Activated T-helper 17 cell treated with anti-CD3 and anti-CD28 coated beads, Interleukin-2, amount 50 U/mL, for 72 hours (primary cell): ENCODE measurements around the gene MRPL32. TPM values are rescaled to one million over a fixed set of nuclear protein-coding genes. Genes with fewer than 3 reads are reported as not detected.

Source experiments
- ATAC-seq: fragments of 150-1000 bp; cut with Tn5 transposase; replicated peaks from 2 replicates; pipeline ENCODE4 v1.10.0; 2021; ENCODE audit warnings: mild to moderate bottlenecking, moderate library complexity
- H3K27ac Mint-ChIP-seq: one replicate; pipeline ENCODE4 v1.8.0; 2022; ENCODE audit warnings: mixed read lengths
- H3K27me3 Mint-ChIP-seq: one replicate; pipeline ENCODE4 v1.8.0; 2022; ENCODE audit warnings: mixed read lengths
- H3K36me3 Mint-ChIP-seq: one replicate; pipeline ENCODE4 v1.8.0; 2022; ENCODE audit warnings: low read depth, mild to moderate bottlenecking, mixed read lengths
- H3K4me1 Mint-ChIP-seq: one replicate; pipeline ENCODE4 v1.8.0; 2022; ENCODE audit warnings: mixed read lengths
- H3K4me3 Mint-ChIP-seq: one replicate; pipeline ENCODE4 v1.8.0; 2022; ENCODE audit warnings: mild to moderate bottlenecking, mixed read lengths
- H3K9me3 Mint-ChIP-seq: one replicate; pipeline ENCODE4 v1.8.0; 2022; ENCODE audit warnings: mixed read lengths
- total RNA-seq, 2 donors: library from RNA; stranded (reverse); gene quantifications; one replicate each; pipeline ENCODE4 v1.2.3, GENCODE V29; 2022

Gene MRPL32
- total RNA-seq, 2 donors from 2014 or later = 40.5 to 68.7 TPM

GRCh38 chr7:42939457-42940240, 7.5 kb downstream of the MRPL32 start:
- peaks cover 65% of the 10 kb centered on the region for H3K36me3 Mint-ChIP-seq

GRCh38 chr7:42940985-42941847, 9.0 kb downstream of the MRPL32 start:
- Mint-ChIP-seq H3K4me1 (peaks cover 15% of the 10 kb centered on the region), H3K9me3 (no peaks in the 10 kb centered on the region), H3K27me3 (no peaks in the 10 kb centered on the region), H3K36me3 (peaks cover 50% of the 10 kb centered on the region), H3K4me3 (no peak overlapping the region), H3K27ac (no peak overlapping the region)
- ATAC-seq = peak; percentile 16

More at GRCh38 chr7:42939457-42940240, 7.5 kb downstream of the MRPL32 start:
- Mint-ChIP-seq H3K27me3 (no peaks in the 10 kb centered on the region), H3K4me3 (peak overlapping the region; percentile 54), H3K9me3 (no peaks in the 10 kb centered on the region), H3K27ac (peak overlapping the region; percentile 74), H3K4me1 (peaks cover 22% of the 10 kb centered on the region)
- ATAC-seq = peak; percentile 81

- no peak overlapping the region for H3K27ac Mint-ChIP-seq
- peaks cover 2% of the 10 kb centered on the region for H3K36me3 Mint-ChIP-seq
- H3K27me3 Mint-ChIP-seq = peaks cover 5% of the 10 kb centered on the region
- H3K4me3 Mint-ChIP-seq = peak overlapping the region; percentile 27
- no peaks in the 10 kb centered on the region for H3K9me3 Mint-ChIP-seq
- no peaks in the 10 kb centered on the region for H3K4me1 Mint-ChIP-seq
- ATAC-seq = peak; percentile 86
Measured at GRCh38 chr7:42945821-42946626, 13.8 kb downstream of the MRPL32 start.

- H3K4me1 Mint-ChIP-seq = no peaks in the 10 kb centered on the region
- peak; percentile 28 for ATAC-seq
Measured at GRCh38 chr7:42946627-42946950, 14.4 kb downstream of the MRPL32 start.

GRCh38 chr7:42947521-42947920, 15.3 kb downstream of the MRPL32 start:
- Mint-ChIP-seq H3K4me1 (no peaks in the 10 kb centered on the region), H3K27ac (no peak overlapping the region), H3K4me3 (no peak overlapping the region), H3K27me3 (peaks cover 5% of the 10 kb centered on the region), H3K9me3 (no peaks in the 10 kb centered on the region), H3K36me3 (no peaks in the 10 kb centered on the region)
- ATAC-seq = no peak

More at GRCh38 chr7:42946627-42946950, 14.4 kb downstream of the MRPL32 start:
- Mint-ChIP-seq H3K36me3 (no peaks in the 10 kb centered on the region), H3K4me3 (no peak overlapping the region), H3K27me3 (peaks cover 5% of the 10 kb centered on the region), H3K9me3 (no peaks in the 10 kb centered on the region), H3K27ac (no peak overlapping the region)

- Mint-ChIP-seq H3K4me1 (no peaks in the 10 kb centered on the region), H3K27ac (no peak overlapping the region), H3K36me3 (no peaks in the 10 kb centered on the region), H3K27me3 (peaks cover 5% of the 10 kb centered on the region), H3K9me3 (no peaks in the 10 kb centered on the region), H3K4me3 (no peak overlapping the region)
- ATAC-seq = no peak
Measured at GRCh38 chr7:42950417-42950816, 18.2 kb downstream of the MRPL32 start.

GRCh38 chr7:42952328-42952727, 20.2 kb downstream of the MRPL32 start:
- H3K27me3 Mint-ChIP-seq = peaks cover 5% of the 10 kb centered on the region
- peaks cover 2% of the 10 kb centered on the region for H3K9me3 Mint-ChIP-seq
- ATAC-seq = no peak
- H3K27ac Mint-ChIP-seq = no peak overlapping the region
- H3K36me3 Mint-ChIP-seq = no peaks in the 10 kb centered on the region
- no peaks in the 10 kb centered on the region for H3K4me1 Mint-ChIP-seq
- H3K4me3 Mint-ChIP-seq = no peak overlapping the region

- no peak overlapping the region for H3K4me3 Mint-ChIP-seq
- peaks cover 3% of the 10 kb centered on the region for H3K9me3 Mint-ChIP-seq
- ATAC-seq = no peak
- no peaks in the 10 kb centered on the region for H3K36me3 Mint-ChIP-seq
- peaks cover 5% of the 10 kb centered on the region for H3K27me3 Mint-ChIP-seq
- H3K27ac Mint-ChIP-seq = no peak overlapping the region
- H3K4me1 Mint-ChIP-seq = no peaks in the 10 kb centered on the region
Measured at GRCh38 chr7:42953994-42954393, 21.8 kb downstream of the MRPL32 start.

- H3K4me1 Mint-ChIP-seq = no peaks in the 10 kb centered on the region
- H3K9me3 Mint-ChIP-seq = peaks cover 3% of the 10 kb centered on the region
- H3K27me3 Mint-ChIP-seq = peaks cover 3% of the 10 kb centered on the region
- ATAC-seq = no peak
- H3K27ac Mint-ChIP-seq = no peak overlapping the region
- H3K4me3 Mint-ChIP-seq = no peak overlapping the region
- H3K36me3 Mint-ChIP-seq = no peaks in the 10 kb centered on the region
Measured at GRCh38 chr7:42956062-42956461, 23.9 kb downstream of the MRPL32 start.

GRCh38 chr7:42959549-42959948, 27.4 kb downstream of the MRPL32 start:
- H3K9me3 Mint-ChIP-seq = peaks cover 3% of the 10 kb centered on the region
- no peaks in the 10 kb centered on the region for H3K36me3 Mint-ChIP-seq
- no peak overlapping the region for H3K4me3 Mint-ChIP-seq
- H3K27ac Mint-ChIP-seq = no peak overlapping the region
- no peaks in the 10 kb centered on the region for H3K4me1 Mint-ChIP-seq
- no peak for ATAC-seq
- H3K27me3 Mint-ChIP-seq = peaks cover 6% of the 10 kb centered on the region

- H3K27ac Mint-ChIP-seq = no peak overlapping the region
- no peaks in the 10 kb centered on the region for H3K4me1 Mint-ChIP-seq
- H3K36me3 Mint-ChIP-seq = no peaks in the 10 kb centered on the region
- ATAC-seq = no peak
- H3K4me3 Mint-ChIP-seq = no peak overlapping the region
- peaks cover 3% of the 10 kb centered on the region for H3K9me3 Mint-ChIP-seq
- H3K27me3 Mint-ChIP-seq = peaks cover 6% of the 10 kb centered on the region
Measured at GRCh38 chr7:42960762-42961161, 28.6 kb downstream of the MRPL32 start.

GRCh38 chr7:42961170-42961569, 29.0 kb downstream of the MRPL32 start:
- no peak for ATAC-seq
- Mint-ChIP-seq H3K27ac (no peak overlapping the region), H3K4me3 (no peak overlapping the region), H3K4me1 (no peaks in the 10 kb centered on the region), H3K27me3 (peaks cover 6% of the 10 kb centered on the region), H3K36me3 (no peaks in the 10 kb centered on the region), H3K9me3 (peaks cover 3% of the 10 kb centered on the region)

GRCh38 chr7:42964293-42964692, 32.1 kb downstream of the MRPL32 start:
- Mint-ChIP-seq H3K27ac (no peak overlapping the region), H3K27me3 (peaks cover 22% of the 10 kb centered on the region), H3K4me3 (no peak overlapping the region), H3K36me3 (no peaks in the 10 kb centered on the region), H3K4me1 (no peaks in the 10 kb centered on the region), H3K9me3 (no peaks in the 10 kb centered on the region)
- no peak for ATAC-seq
